Right atrium auricular region (tissue), 2 donors: ENCODE data around the gene ADARB2. TPM values are rescaled to one million over a fixed set of nuclear protein-coding genes. Genes with fewer than 3 reads are reported as not detected.

Experiments used
- DNase-seq: peaks from one replicate; pipeline ENCODE4 v3.0.0-alpha.2; 2019; ENCODE audit warnings: low spot score
- H3K27ac ChIP-seq, 2 donors: fragments of 200-600 bp; sonication (generic); 1 replicate in 1 of 2; 2 replicates in 1 of 2; pipeline ENCODE4 v1.5.1; 2016 to 2019
- H3K27me3 ChIP-seq, 2 donors: fragments of 200-600 bp; sonication (generic); one replicate each; pipeline versions ENCODE4 v1.5.1 to v1.6.0; 2017 to 2019
- H3K36me3 ChIP-seq: fragments of 200-600 bp; sonication (generic); one replicate; pipeline ENCODE4 v1.5.1; 2016
- H3K4me1 ChIP-seq, 2 donors: fragments of 200-600 bp; sonication (generic); one replicate each; pipeline versions ENCODE4 v1.5.1 to v1.6.0; 2017 to 2019
- H3K4me3 ChIP-seq, 2 donors: fragments of 200-600 bp; sonication (generic); 1 replicate in 1 of 2; 2 replicates in 1 of 2; pipeline ENCODE4 v1.5.1; 2017 to 2019; ENCODE audit warnings: mild to moderate bottlenecking in 1 of 2, moderate library complexity in 1 of 2
- H3K9me3 ChIP-seq, 2 donors: fragments of 200-600 bp; sonication (generic); one replicate each; pipeline ENCODE4 v1.5.1; 2019
- CTCF ChIP-seq, 2 donors: fragments of 200-600 bp; sonication (generic); IDR thresholded peaks; one replicate each; pipeline ENCODE4 v1.5.1; 2019; ENCODE audit warnings: antibody characterized with exemption in 2 of 2
- total RNA-seq, 2 donors: library from RNA; depleted of rRNA; stranded (reverse); fragments of >200 nt; gene quantifications; one replicate each; pipeline ENCODE4 v1.1.0, GENCODE V29; 2016

The ADARB2 gene
- total RNA-seq, 2 donors from 2014 or later = 0.33 to 0.71 TPM

- Histone ChIP-seq H3K4me3 (no peak overlapping the region), H3K27me3 (no peaks in the 10 kb centered on the region), H3K4me1 (no peaks in the 10 kb centered on the region), H3K27ac (no peak overlapping the region), H3K36me3 (no peaks in the 10 kb centered on the region), H3K9me3 (no peaks in the 10 kb centered on the region)
- peak; percentile 23 for DNase-seq
- TF ChIP-seq CTCF (IDR thresholded peaks at IDR 0.05) = no peak
Observed at GRCh38 chr10:1515780-1516491, 221.4 kb downstream of the ADARB2 start.

- H3K36me3 ChIP-seq = no peaks in the 10 kb centered on the region
- no peaks in the 10 kb centered on the region for H3K9me3 ChIP-seq
- peak; percentile 38 for DNase-seq
- no peak overlapping the region for H3K27ac ChIP-seq
- no peak for TF ChIP-seq CTCF (IDR thresholded peaks at IDR 0.05)
- no peak overlapping the region for H3K4me3 ChIP-seq
- H3K4me1 ChIP-seq = no peaks in the 10 kb centered on the region
- H3K27me3 ChIP-seq = no peaks in the 10 kb centered on the region
Observed at GRCh38 chr10:1515121-1515779, 222.1 kb downstream of the ADARB2 start.

- TF ChIP-seq CTCF (IDR thresholded peaks at IDR 0.05) = no peak
- Histone ChIP-seq H3K27ac (no peak overlapping the region), H3K27me3 (no peaks in the 10 kb centered on the region), H3K9me3 (no peaks in the 10 kb centered on the region), H3K4me3 (no peak overlapping the region), H3K36me3 (no peaks in the 10 kb centered on the region), H3K4me1 (no peaks in the 10 kb centered on the region)
- DNase-seq = no peak
Observed at GRCh38 chr10:1514681-1515080, 222.6 kb downstream of the ADARB2 start.

GRCh38 chr10:1513221-1513620 lies 224.1 kb downstream of the ADARB2 start:
- no peaks in the 10 kb centered on the region for H3K9me3 ChIP-seq
- TF ChIP-seq CTCF (IDR thresholded peaks at IDR 0.05) = no peak
- H3K27ac ChIP-seq = no peak overlapping the region
- peak; percentile 34 for DNase-seq
- H3K4me3 ChIP-seq = no peak overlapping the region
- no peaks in the 10 kb centered on the region for H3K36me3 ChIP-seq
- H3K27me3 ChIP-seq = no peaks in the 10 kb centered on the region
- no peaks in the 10 kb centered on the region for H3K4me1 ChIP-seq

DNA sequence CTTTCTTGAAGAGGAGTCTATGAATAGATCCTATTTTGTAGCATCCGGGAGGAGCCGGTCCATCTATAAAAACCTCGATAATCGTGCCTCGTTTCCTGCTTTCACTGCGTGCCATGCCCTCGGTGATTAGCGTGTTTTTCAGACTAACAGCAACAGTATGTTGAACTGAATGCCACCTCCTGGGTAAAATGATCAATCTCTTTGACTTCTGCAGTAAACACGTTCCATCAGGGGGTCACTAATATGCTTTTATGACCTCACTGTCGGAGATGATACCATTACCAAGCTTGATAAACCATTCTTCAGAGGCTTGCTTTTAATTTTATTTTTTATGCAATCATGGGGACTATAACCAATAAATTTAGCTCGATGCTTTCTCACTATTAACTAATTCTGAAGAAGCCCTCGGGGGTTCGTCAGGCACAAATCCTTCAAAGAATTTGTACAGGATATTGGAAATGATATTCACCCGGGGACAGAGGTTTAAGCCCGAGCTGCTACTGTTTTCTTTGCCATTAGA lies 228.3 kb downstream of the ADARB2 start:
- H3K27ac ChIP-seq = no peak overlapping the region

More for the DNA sequence above, 228.3 kb downstream of the ADARB2 start:
- TF ChIP-seq CTCF (IDR thresholded peaks at IDR 0.05) = no peak
- no peaks in the 10 kb centered on the region for H3K9me3 ChIP-seq
- H3K4me1 ChIP-seq = no peaks in the 10 kb centered on the region
- no peak for DNase-seq
- no peaks in the 10 kb centered on the region for H3K27me3 ChIP-seq
- no peak overlapping the region for H3K4me3 ChIP-seq
- no peaks in the 10 kb centered on the region for H3K36me3 ChIP-seq
